GM18873 (cell line): Measurements from ENCODE around the gene GLP2R.

Experiments used
- ATAC-seq: cut with Tn5 transposase; IDR thresholded peaks from one replicate; pipeline ENCODE4 v1.9.1; 2021; ENCODE audit warnings: mild to moderate bottlenecking, moderate library complexity, moderate number of reproducible peaks; ENCODE audit not compliant: unreplicated experiment, low FRiP score

GLP2R gene

GRCh38 chr17:9844153-9844552 is 18.4 kb downstream of the GLP2R start:
- ATAC-seq = no peak

- no peak for ATAC-seq
Measured at GRCh38 chr17:9845306-9845705, 19.6 kb downstream of the GLP2R start.

GRCh38 chr17:9850151-9850550 is 24.4 kb downstream of the GLP2R start:
- no peak for ATAC-seq

- no peak for ATAC-seq
Measured at GRCh38 chr17:9854255-9854654, 28.5 kb downstream of the GLP2R start.

- no peak for ATAC-seq
Measured at GRCh38 chr17:9855036-9855435, 29.3 kb downstream of the GLP2R start.

GRCh38 chr17:9859781-9860180 is 34.1 kb downstream of the GLP2R start:
- ATAC-seq = no peak

GRCh38 chr17:9860851-9861250 is 35.1 kb downstream of the GLP2R start:
- ATAC-seq = no peak

GRCh38 chr17:9862220-9862619 is 36.5 kb downstream of the GLP2R start:
- ATAC-seq = no peak

- ATAC-seq = no peak
Measured at GRCh38 chr17:9862949-9863348, 37.2 kb downstream of the GLP2R start.

- no peak for ATAC-seq
Measured at GRCh38 chr17:9865586-9865985, 39.9 kb downstream of the GLP2R start.

- ATAC-seq = no peak
Measured at GRCh38 chr17:9868552-9868951, 42.8 kb downstream of the GLP2R start.

GRCh38 chr17:9872852-9873251 is 47.1 kb downstream of the GLP2R start:
- no peak for ATAC-seq

GRCh38 chr17:9874722-9875121 is 49.0 kb downstream of the GLP2R start:
- ATAC-seq = no peak

- no peak for ATAC-seq
Measured at GRCh38 chr17:9875441-9875840, 49.7 kb downstream of the GLP2R start.

- no peak for ATAC-seq
Measured at GRCh38 chr17:9878356-9878755, 52.6 kb downstream of the GLP2R start.

- ATAC-seq = no peak
Measured at GRCh38 chr17:9878786-9879525, 53.2 kb downstream of the GLP2R start.

- ATAC-seq = no peak
Measured at GRCh38 chr17:9880582-9880999, 54.9 kb downstream of the GLP2R start.

- no peak for ATAC-seq
Measured at GRCh38 chr17:9883451-9883850, 57.7 kb downstream of the GLP2R start.

- ATAC-seq = no peak
Measured at GRCh38 chr17:9886141-9886930, 60.6 kb downstream of the GLP2R start.

- ATAC-seq = no peak
Measured at GRCh38 chr17:9887508-9887907, 61.8 kb downstream of the GLP2R start.

- no peak for ATAC-seq
Measured at GRCh38 chr17:9890124-9890523, 64.4 kb downstream of the GLP2R start.
